SJSA1 (cell line): ENCODE data around the gene POPDC2. TPM values are rescaled to one million over a fixed set of nuclear protein-coding genes. Genes with fewer than 3 reads are reported as not detected.
A peak's percentile ranks its signal among the peaks of the same experiment; 100 is the strongest.
"Not testable (repeated sequence)": the region's sequence is repeated elsewhere in the genome, so short reads cannot be mapped to it uniquely, and the experiment has no call there.

Source experiments
- DNase-seq, 2 experiments: peaks; one replicate each; pipeline ENCODE4 v3.0.0-alpha.2; 2015 to 2020; ENCODE audit warnings: low spot score in 2 of 2, low read depth in 1 of 2
- H3K27ac ChIP-seq: fragments of 250-450 bp; sonication (Bioruptor Pico); 2 replicates; pipeline ENCODE4 v1.5.1; 2020; ENCODE audit warnings: mild to moderate bottlenecking, moderate library complexity
- H3K27me3 ChIP-seq: fragments of 250-450 bp; sonication (Bioruptor Pico); replicated peaks from 2 replicates; pipeline ENCODE4 v1.5.1; 2020; ENCODE audit warnings: mild to moderate bottlenecking, moderate library complexity
- H3K36me3 ChIP-seq: fragments of 250-450 bp; sonication (Bioruptor Pico); 2 replicates; pipeline ENCODE4 v1.5.1; 2020; ENCODE audit warnings: mild to moderate bottlenecking
- H3K4me1 ChIP-seq: fragments of 250-450 bp; sonication (Bioruptor Pico); replicated peaks from 2 replicates; pipeline ENCODE4 v1.6.1; 2021; ENCODE audit warnings: mild to moderate bottlenecking
- H3K4me3 ChIP-seq: fragments of 250-450 bp; sonication (Bioruptor Pico); 2 replicates; pipeline ENCODE4 v1.5.1; 2020; ENCODE audit warnings: mild to moderate bottlenecking
- H3K9me3 ChIP-seq: fragments of 250-450 bp; sonication (Bioruptor Pico); replicated peaks from 2 replicates; pipeline ENCODE4 v1.5.1; 2020; ENCODE audit warnings: mild to moderate bottlenecking
- total RNA-seq: library from RNA; depleted of rRNA; stranded (reverse); fragments of >200 nt; shearing (Covaris generic); gene quantifications from 2 replicates; pipeline ENCODE4 v1.2.3, GENCODE V29; 2014; rRNA removed

Gene POPDC2
- total RNA-seq, 1 experiment from 2014 or later: 0.97 TPM

GRCh38 chr3:119600732-119601131 lies 59.7 kb downstream of the POPDC2 start:
- Histone ChIP-seq H3K4me1 (peaks cover 25% of the 10 kb centered on the region), H3K4me3 (no peak overlapping the region)
- no peak for DNase-seq

GRCh38 chr3:119599558-119600174 lies 60.7 kb downstream of the POPDC2 start:
- H3K9me3 ChIP-seq: no peaks in the 10 kb centered on the region
- no peak overlapping the region for H3K4me3 ChIP-seq
- H3K27ac ChIP-seq: no peak overlapping the region
- DNase-seq: no peak
- no peaks in the 10 kb centered on the region for H3K27me3 ChIP-seq
- H3K36me3 ChIP-seq: no peaks in the 10 kb centered on the region
- peaks cover 20% of the 10 kb centered on the region for H3K4me1 ChIP-seq

More at GRCh38 chr3:119600732-119601131, 59.7 kb downstream of the POPDC2 start:
- Histone ChIP-seq H3K27ac (no peak overlapping the region), H3K36me3 (no peaks in the 10 kb centered on the region), H3K27me3 (no peaks in the 10 kb centered on the region), H3K9me3 (no peaks in the 10 kb centered on the region)

GRCh38 chr3:119598410-119599098 lies 61.8 kb downstream of the POPDC2 start:
- no peak overlapping the region for H3K27ac ChIP-seq
- peaks cover 19% of the 10 kb centered on the region for H3K4me1 ChIP-seq
- no peak overlapping the region for H3K4me3 ChIP-seq

GRCh38 chr3:119597548-119598288 lies 62.7 kb downstream of the POPDC2 start, which contains the start of gene PLA1A:
Gene PLA1A, plus strand, starts transcription at chr3:119597885. Its CDS starts 29 bp downstream, at chr3:119597914.
- peak in 1 of 2 experiments; percentile 25 for DNase-seq
- no peaks in the 10 kb centered on the region for H3K27me3 ChIP-seq
- no peaks in the 10 kb centered on the region for H3K9me3 ChIP-seq
- H3K4me1 ChIP-seq: peaks cover 19% of the 10 kb centered on the region
- no peak within 1 kb of the TSS for H3K27ac ChIP-seq
- H3K4me3 ChIP-seq: no peak within 1 kb of the TSS
- no peaks in the 10 kb centered on the region for H3K36me3 ChIP-seq

More at GRCh38 chr3:119598410-119599098, 61.8 kb downstream of the POPDC2 start:
- Histone ChIP-seq H3K36me3 (no peaks in the 10 kb centered on the region), H3K9me3 (no peaks in the 10 kb centered on the region), H3K27me3 (no peaks in the 10 kb centered on the region)
- DNase-seq: no peak

- H3K9me3 ChIP-seq: no peaks in the 10 kb centered on the region
- H3K27me3 ChIP-seq: no peaks in the 10 kb centered on the region
- DNase-seq: no peak
- H3K27ac ChIP-seq: no peak overlapping the region
- H3K4me1 ChIP-seq: peaks cover 19% of the 10 kb centered on the region
- no peak overlapping the region for H3K4me3 ChIP-seq
- no peaks in the 10 kb centered on the region for H3K36me3 ChIP-seq
Observed at GRCh38 chr3:119596398-119596797, 64.0 kb downstream of the POPDC2 start.

GRCh38 chr3:119595639-119596334 lies 64.6 kb downstream of the POPDC2 start:
- Histone ChIP-seq H3K36me3 (no peaks in the 10 kb centered on the region), H3K27ac (no peak overlapping the region), H3K4me3 (no peak overlapping the region), H3K4me1 (peaks cover 19% of the 10 kb centered on the region), H3K27me3 (no peaks in the 10 kb centered on the region), H3K9me3 (no peaks in the 10 kb centered on the region)
- DNase-seq: no peak

GRCh38 chr3:119594929-119595328 lies 65.5 kb downstream of the POPDC2 start:
- not testable (repeated sequence) for DNase-seq, H3K27ac ChIP-seq, H3K9me3 ChIP-seq, H3K36me3 ChIP-seq, H3K27me3 ChIP-seq, H3K4me3 ChIP-seq
- peaks cover 19% of the 10 kb centered on the region for H3K4me1 ChIP-seq

- H3K27me3 ChIP-seq: no peaks in the 10 kb centered on the region
- no peak for DNase-seq
- H3K4me1 ChIP-seq: peaks cover 19% of the 10 kb centered on the region
- H3K9me3 ChIP-seq: no peaks in the 10 kb centered on the region
- H3K27ac ChIP-seq: no peak overlapping the region
- H3K36me3 ChIP-seq: no peaks in the 10 kb centered on the region
- H3K4me3 ChIP-seq: no peak overlapping the region
Observed at GRCh38 chr3:119594066-119594465, 66.3 kb downstream of the POPDC2 start.

- Histone ChIP-seq H3K4me1 (peaks cover 17% of the 10 kb centered on the region), H3K4me3 (no peak overlapping the region), H3K27me3 (no peaks in the 10 kb centered on the region), H3K27ac (no peak overlapping the region), H3K9me3 (no peaks in the 10 kb centered on the region), H3K36me3 (no peaks in the 10 kb centered on the region)
- no peak for DNase-seq
Observed at GRCh38 chr3:119592861-119593260, 67.5 kb downstream of the POPDC2 start.

Other genes starting within 250 kb of the POPDC2 start
- gene TMEM39A, start 197.0 kb downstream of the POPDC2 start, total RNA-seq: 48.4 and 74.1 TPM in 2 replicates
- gene POGLUT1, start 191.6 kb downstream of the POPDC2 start, total RNA-seq: 11.6 and 15.1 TPM in 2 replicates
- gene TIMMDC1, start 162.0 kb downstream of the POPDC2 start, total RNA-seq: 48.3 and 99.5 TPM in 2 replicates
- gene CD80, start 101.0 kb downstream of the POPDC2 start, total RNA-seq: not detected in 2 replicates
- gene ADPRH, start 81.1 kb downstream of the POPDC2 start, total RNA-seq: 1.3 and 2.0 TPM in 2 replicates
- gene PLA1A, start 62.7 kb downstream of the POPDC2 start, total RNA-seq: 0.16 and 1.4 TPM in 2 replicates
- gene COX17, start 16.8 kb upstream of the POPDC2 start, total RNA-seq: 36.0 and 73.6 TPM in 2 replicates
- gene CFAP91, start 42.4 kb upstream of the POPDC2 start, total RNA-seq: 0.18 and 0.34 TPM in 2 replicates
- 0.08 TPM in 1 of 2 replicates, not detected in the other for gene NR1I2, start 121.5 kb upstream of the POPDC2 start, total RNA-seq